Measurements from ENCODE around the gene GALNS. TPM values are rescaled to one million over a fixed set of nuclear protein-coding genes. Genes with fewer than 3 reads are reported as not detected.

Gene GALNS
- total and polyA plus RNA-seq, 8 donors, result 5.7 to 26.1 (median 9.1) TPM

GRCh38 chr16:88804173-88804551 is 52.6 kb downstream of the GALNS start:
- no peaks in the 10 kb centered on the region for H3K9me3 ChIP-seq
- H3K27ac ChIP-seq, result no peak overlapping the region
- no peaks in the 10 kb centered on the region for H3K36me3 ChIP-seq
- H3K4me1 ChIP-seq, result peaks cover 0 to 6% (median 5%) of the 10 kb centered on the region in 3 donors
- FAIRE-seq, result no peak
- no peaks in the 10 kb centered on the region for H3K27me3 ChIP-seq
- ATAC-seq, result no peak
- H3K4me3 ChIP-seq, result peak overlapping the region in 1 of 4 donors; percentile 68
- intact Hi-C loops (cut with DNase I), result no loop called here
- 3% methylated on average over 9 to 16 of the region's 16 CpGs for WGBS, 2 donors
- TF ChIP-seq CTCF (IDR thresholded peaks at IDR 0.05), result no peak
- DNase-seq, result peak in 2 of 6 donors; percentile 33 to 80

GRCh38 chr16:88803264-88803987 is 53.3 kb downstream of the GALNS start, which contains the start of gene CDT1:
Gene CDT1 (plus strand): TSS chr16:88803789. CDS start chr16:88803832, 43 bp downstream.
- Histone ChIP-seq H3K4me1 (peaks cover 0 to 6% (median 5%) of the 10 kb centered on the region in 3 donors), H3K4me3 (peak within 1 kb of the TSS; percentile 45 to 68 (median 51)), H3K36me3 (no peaks in the 10 kb centered on the region), H3K27ac (peak within 1 kb of the TSS in 1 of 4 donors; percentile 39), H3K27me3 (no peaks in the 10 kb centered on the region), H3K9me3 (no peaks in the 10 kb centered on the region)
- ATAC-seq (peak; percentile 79 to 85 (median 84)), FAIRE-seq (no peak), DNase-seq (peak; percentile 66 to 96 (median 90))
- WGBS, 2 donors, result 1% methylated on average over 88 to 98 of the region's 98 CpGs
- intact Hi-C loops (cut with DNase I), result no loop called here
- TF ChIP-seq CTCF (IDR thresholded peaks at IDR 0.05), result no peak

GRCh38 chr16:88800277-88800592 is 56.5 kb downstream of the GALNS start:
- no peak for TF ChIP-seq CTCF (IDR thresholded peaks at IDR 0.05)
- FAIRE-seq, result no peak

GRCh38 chr16:88799569-88800276 is 57.0 kb downstream of the GALNS start:
- Histone ChIP-seq H3K27me3 (no peaks in the 10 kb centered on the region), H3K9me3 (no peaks in the 10 kb centered on the region), H3K4me3 (no peak overlapping the region), H3K36me3 (no peaks in the 10 kb centered on the region), H3K27ac (no peak overlapping the region), H3K4me1 (peaks cover 0 to 5% (median 5%) of the 10 kb centered on the region in 3 donors)
- TF ChIP-seq CTCF (IDR thresholded peaks at IDR 0.05), result no peak
- WGBS, 2 donors, result 85 to 92% methylated on average over 17 of the region's 17 CpGs
- DNase-seq (peak in 1 of 6 donors; percentile 63), FAIRE-seq (no peak), ATAC-seq (no peak)
- intact Hi-C loops (cut with DNase I), result no loop called here

More at GRCh38 chr16:88800277-88800592, 56.5 kb downstream of the GALNS start:
- Histone ChIP-seq H3K36me3 (no peaks in the 10 kb centered on the region), H3K27me3 (no peaks in the 10 kb centered on the region), H3K4me3 (no peak overlapping the region), H3K27ac (no peak overlapping the region), H3K4me1 (peaks cover 0 to 6% (median 5%) of the 10 kb centered on the region in 3 donors), H3K9me3 (no peaks in the 10 kb centered on the region)
- intact Hi-C loops (cut with DNase I), result no loop called here
- DNase-seq (no peak), ATAC-seq (no peak)
- WGBS, 2 donors, result 88 to 90% methylated on average over 6 of the region's 6 CpGs

Measured in pancreas (tissue), 10 donors.